Endothelial cell of hepatic sinusoid (primary cell): Measurements from ENCODE around the gene CPA4.

ENCODE experiments used
- in situ Hi-C: cut with HindIII; loops from 2 replicates; pipeline ENCODE4 v1.10.0; 2017; ENCODE audit warnings: low sequenced_read_pairs

The CPA4 gene

DNA sequence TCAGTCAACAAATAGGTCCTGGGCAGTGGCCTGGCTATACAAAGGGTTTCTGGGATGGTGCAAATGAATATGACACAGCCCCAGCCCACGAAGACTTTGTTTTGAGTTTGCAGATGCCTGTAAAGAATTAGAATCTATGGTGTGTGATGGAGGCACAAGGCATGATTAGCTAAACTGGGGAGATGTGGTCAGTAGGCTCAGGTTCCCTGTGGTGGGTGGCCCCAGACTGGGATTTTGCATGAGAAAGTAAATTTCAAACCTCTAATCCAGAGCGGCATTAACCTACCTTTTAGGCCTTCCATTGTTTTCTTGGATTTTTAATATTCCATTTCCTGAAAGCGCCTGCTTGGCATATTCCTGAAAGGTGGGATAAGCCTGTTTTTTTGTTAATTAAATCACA is 45.3 kb downstream of the CPA4 start:
- in situ Hi-C loops: no loop called here

DNA sequence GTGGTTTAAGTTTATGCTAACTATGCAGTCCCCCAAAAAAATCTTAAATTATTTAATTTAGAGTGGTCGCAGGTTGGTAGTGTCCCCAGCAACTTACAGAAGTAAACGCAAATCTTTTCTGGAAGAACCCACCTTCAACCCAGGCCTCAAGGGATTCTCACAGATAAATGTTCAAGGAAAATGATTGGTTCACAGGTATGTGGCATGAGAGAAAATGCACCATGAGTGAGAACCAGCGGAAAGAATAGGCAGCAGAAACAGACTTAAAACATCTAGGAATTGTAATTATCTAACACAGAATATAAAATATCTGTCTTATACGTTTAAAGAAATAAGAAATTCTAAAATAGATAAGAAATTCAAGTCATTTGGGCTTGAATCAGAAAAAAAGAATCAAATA is 48.9 kb downstream of the CPA4 start:
- in situ Hi-C loops: no loop called here

DNA sequence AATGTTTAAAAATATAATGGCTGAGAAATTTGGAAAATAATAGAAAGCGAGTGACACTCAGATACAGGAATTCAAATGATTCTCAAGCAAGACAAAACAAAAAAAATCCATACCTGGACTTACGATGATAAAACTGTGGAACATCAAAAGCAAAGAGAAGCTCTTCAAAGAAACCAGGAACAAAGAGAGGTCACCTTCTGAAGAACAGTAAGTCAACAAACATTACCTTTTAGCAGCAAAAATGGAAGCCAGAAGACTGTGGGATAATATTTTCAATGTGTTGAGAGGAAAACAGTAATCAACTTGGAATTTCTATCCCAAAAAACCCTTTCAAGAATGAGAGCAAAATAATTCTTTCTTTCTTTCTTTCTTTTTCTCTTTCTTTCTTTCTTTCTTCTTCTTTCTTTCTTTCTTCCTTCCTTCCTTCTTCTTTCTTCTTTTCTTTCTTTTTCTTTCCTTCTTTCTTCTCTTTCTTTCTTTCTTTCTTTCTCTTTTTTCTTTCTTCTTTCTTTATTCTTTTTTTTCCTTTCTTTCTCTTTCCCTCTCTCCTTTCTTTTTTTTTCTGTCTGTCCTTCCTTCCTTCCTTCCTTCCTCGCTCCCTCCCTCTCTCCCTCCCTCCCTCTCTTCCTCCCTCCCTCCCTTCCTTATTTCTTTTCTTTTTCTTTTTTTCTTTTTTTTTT is 49.9 kb downstream of the CPA4 start:
- in situ Hi-C loops: no loop called here

DNA sequence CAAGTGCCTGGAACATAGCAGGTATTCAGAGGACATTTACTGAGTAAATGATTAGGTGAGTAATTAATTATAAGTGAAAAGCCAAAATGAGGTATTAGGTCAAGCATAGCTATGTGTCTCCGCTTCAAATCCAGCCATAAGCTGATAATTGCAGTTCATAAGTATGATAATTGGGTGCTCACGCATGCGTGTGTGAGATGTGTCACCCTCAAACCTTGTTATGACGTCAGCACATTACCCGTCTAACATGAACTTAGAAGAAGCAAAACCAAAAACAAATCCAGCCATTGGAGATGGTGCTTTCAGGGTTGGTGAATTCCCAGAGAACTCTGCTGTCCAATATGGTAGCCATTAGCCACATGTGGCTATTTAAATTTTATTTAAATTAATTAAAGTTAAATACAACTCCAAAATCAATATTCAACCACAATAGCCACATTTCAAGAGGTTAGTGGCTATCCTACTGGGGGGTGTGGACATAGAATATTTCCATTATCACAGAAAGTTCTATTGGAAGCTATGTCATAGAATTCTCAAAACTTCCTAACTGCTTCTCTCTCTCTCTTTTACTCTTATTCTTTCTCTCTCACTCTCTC is 51.4 kb downstream of the CPA4 start, which contains the start of gene CPA5:
CPA5 (plus strand) TSS at position 546 of the 596 bp plus-strand sequence. CDS start 1,670 bp downstream, outside the sequence.
- in situ Hi-C loops: no loop called here

DNA sequence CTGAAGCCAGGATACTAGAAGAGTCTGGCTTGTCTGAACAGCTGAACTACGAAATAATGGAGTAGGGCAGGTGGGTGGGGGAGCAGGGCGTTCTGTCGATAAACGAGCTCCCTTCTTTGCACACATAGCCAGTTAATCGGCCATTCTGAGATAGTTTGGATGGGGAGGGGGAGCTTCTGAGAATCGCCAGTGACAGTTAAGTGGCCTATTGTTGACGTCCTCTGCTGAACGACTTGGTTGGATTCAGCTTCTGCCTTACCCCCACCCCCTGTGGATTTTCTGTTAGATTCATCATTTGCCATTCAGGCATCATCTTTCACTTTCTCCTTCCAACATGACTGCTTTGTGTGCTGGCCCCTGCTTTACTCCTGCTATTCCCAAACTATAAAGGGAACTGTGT is 52.2 kb downstream of the CPA4 start:
- in situ Hi-C loops: no loop called here

DNA sequence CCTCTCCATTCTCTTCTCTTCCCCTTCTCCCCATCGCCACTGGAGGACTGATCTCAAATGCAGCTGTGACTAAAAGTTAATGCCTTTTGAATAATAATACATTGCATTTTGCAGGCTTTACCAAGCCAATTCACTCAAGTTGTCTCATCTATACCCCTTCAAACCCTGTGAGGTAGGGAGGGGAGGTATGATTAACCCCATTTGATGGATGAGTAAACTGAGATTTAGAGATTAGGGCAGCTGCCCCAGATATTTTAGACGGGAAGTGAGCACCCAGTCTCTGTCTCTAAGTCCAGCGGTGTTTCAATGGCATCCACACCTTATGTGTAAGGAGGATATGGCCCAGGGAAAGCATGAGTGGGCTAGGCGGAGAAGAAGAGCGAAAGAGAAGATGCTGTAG is 52.8 kb downstream of the CPA4 start:
- in situ Hi-C loops: no loop called here

DNA sequence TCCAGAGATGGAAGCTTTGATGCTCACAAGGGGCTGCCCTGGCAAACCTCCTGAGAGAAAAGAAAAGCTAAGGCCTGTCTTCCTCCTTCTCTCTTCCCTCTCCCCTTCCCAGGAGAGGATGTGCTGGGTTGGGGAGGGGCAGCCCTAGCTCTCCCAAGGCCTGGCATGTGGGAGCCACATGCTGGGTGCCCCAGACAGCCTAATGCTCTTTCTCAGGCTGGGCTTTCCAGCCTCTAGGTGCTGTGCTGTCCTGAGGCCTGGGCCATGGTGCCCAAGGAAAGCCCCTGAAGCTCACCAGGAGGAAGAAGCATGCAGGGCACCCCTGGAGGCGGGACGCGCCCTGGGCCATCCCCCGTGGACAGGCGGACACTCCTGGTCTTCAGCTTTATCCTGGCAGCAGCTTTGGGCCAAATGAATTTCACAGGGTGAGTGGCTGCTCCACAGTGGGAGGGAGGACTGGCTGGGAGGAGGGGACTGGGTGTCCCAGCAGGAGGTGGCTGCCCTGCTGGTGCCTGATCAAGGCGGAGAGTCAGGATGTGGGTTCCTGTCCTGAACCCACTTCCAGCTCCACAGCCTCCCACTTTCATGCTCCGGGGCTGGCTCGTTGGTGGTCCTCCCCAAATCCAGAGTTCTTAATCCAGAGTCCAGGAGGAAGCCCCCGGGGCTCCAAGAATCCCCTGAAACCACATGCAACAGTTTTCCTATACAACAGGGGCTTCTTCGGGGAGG is 53.4 kb downstream of the CPA4 start:
- in situ Hi-C loops: no loop called here

DNA sequence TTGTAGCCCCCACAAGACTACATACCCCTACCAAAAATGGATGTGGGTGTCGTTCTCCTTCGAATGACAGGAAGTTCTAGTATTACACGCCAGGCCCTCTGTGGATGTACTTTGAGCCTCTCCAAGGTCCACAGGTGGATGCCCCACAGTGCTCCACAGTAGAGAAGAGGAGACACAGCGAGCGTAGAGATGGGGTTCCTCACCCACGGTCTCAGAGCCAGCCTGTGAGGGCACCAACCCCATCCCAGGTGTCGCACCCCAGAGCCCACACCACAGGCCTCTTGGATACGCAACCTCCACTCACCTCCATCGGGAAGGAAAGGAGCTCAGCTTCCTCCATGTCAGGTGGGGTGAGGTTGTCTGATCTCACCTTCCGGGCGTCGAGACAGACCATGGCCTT is 54.0 kb downstream of the CPA4 start:
- in situ Hi-C loops: no loop called here

DNA sequence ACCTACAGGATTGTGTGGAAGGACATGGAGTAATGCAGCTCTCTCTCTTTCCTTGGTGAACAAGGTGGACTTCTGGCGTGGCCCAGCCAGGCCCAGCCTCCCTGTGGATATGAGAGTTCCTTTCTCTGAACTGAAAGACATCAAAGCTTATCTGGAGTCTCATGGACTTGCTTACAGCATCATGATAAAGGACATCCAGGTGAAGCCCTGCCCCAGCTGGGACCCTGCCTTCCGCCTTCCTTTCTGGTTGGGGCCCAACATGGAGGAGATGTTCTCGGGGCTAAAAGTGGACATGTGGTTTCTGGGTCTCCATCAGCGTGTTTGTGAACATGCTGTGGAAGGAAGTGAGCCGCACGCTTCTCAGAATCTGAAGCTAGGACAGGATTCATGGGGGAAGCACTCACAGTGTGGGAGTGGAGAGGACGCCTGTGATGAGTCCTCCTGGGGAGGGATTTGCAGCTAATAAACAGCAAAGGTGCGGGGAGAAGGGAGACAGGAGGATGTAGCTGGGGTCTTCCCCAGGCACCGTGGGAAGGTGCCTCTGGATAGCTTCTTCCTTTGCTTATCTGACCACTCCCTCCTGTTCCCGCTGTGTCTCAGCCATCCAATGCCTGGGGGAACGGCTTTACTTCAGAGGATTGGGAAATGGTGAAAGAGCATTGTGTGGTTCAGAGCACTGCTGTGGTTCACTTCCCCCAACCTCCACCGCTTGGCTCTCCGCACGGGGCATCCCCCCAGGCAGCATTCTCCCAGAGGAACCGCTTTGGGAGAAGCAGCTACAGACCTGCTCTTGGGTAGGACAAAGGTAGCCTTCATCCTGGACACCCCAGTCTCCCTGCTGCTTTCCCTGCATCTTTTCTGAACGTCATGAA is 57.2 kb downstream of the CPA4 start:
- in situ Hi-C loops: loop anchor here (5.0 kb wide), 1 partner anchor 92 kb away; the partner anchor contains the start of gene CEP41

DNA sequence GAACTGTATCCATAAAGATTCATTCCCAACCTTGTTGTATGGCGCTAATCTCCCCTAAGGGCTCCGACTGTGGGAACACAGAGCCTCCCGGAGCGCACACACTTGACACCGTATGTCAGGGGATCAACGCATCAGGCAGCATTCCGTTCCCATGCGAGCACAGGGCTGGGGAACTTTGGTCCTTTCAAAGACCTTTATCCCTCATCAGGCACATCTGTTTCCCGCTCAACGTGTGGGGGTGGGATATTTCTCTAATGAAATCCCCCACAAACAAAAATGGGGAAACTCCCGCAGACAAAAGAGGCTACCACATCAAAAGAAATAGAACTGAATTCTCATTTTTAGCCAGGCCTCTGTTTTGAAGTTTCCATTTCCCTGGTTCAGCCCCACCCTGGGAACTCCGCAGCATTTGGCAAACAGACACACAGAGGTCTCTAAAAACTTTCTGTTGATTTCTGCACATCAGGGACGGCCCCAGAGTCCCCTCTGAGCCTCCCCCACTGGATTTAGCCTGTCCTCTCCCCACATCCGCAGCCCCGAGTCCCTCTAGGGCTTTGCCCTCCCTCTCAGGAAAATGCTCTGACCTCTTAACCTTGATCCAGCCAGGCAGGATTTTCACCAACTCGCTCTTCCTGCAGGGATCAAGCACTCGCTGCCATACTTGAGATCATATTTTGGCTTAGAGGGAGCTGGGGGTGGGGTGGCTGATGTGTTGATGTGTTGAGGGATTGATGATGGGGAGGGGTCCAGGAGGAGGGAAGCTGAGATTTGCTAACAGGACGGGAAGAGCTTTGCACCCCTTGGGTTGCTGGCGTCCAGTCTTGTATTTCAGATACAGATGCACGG is 58.2 kb downstream of the CPA4 start:
- in situ Hi-C loops: loop anchor here (5.0 kb wide), 1 partner anchor 91 kb away; the partner anchor contains the start of gene CEP41

DNA sequence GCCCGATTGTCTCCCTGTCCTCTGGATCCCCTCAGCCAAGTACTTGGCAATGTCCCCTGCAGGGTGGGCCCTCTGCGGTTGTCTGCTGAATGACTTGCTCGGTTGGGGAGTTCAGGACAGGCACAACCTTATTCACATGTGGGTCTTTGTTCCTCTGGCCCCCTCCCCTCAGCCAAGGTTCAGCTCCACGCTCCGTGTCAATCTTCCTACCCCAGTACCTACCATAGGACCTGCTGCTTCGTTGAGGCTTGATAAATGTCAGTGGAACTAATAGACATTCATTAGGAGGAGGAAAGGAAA is 58.8 kb downstream of the CPA4 start:
- in situ Hi-C loops: loop anchor here (5.0 kb wide), 1 partner anchor 91 kb away; the partner anchor contains the start of gene CEP41

DNA sequence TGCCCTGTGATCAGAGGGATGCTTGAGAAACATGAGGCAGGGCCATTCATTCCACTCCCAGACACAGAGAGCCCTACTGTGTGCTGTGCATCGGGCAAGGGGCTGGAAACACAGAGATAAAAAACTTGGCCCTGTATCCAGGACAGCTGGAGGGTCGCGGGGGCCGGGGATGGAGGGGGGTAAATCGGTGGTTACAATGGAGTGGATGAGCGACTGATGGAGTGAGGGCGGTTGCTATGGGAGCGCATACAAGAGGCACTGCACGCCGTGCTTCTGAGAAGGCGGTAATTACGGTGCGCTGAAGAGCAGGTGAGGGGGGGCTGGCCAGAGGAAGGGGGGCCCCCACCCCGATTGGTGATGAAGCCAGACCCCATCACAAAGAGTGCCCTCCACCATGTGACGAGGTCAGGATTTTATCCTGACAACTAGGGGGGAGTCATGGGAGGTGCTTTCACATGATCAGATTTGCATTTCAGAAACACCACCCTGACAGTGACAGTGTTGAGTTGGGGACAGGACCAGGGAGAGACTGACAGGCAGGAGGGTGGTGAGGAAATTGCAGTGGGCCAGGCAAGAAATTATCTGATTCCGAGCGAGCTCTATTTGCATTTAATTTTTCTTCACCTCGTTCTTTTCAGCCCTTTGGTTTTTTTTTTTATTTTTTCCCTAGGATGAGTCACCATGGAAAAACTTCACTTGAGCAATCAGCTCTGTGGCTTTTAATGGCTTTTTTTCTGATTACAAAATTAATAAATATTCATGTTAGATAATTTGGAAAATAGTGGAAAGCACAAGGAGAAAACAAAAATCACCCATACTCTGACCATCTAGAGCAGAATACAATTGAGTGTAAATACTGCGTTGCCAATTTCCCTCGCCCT is 59.5 kb downstream of the CPA4 start:
- in situ Hi-C loops: loop anchor here (5.0 kb wide), 1 partner anchor 90 kb away; the partner anchor contains the start of gene CEP41

DNA sequence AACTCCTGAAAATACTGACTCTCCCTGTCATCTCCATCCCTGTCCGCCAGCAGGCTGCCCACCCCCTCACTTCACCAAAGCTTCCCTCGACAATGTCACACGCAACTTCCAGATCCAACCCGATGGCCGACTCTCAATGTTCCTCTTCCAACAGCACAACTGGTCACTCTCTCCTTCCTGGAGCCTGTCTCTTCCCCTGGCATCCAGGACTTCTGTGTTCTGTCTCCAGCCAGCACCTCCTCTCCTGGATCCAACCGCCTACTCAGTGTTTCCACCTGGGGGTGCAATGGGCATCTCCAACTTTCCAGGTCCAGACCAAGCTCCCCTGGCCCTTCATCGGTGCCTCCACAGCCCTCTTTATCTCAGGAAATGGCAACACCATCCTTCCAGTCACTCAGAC is 60.2 kb downstream of the CPA4 start:
- in situ Hi-C loops: loop anchor here (5.0 kb wide), 1 partner anchor 89 kb away; the partner anchor contains the start of gene CEP41

DNA sequence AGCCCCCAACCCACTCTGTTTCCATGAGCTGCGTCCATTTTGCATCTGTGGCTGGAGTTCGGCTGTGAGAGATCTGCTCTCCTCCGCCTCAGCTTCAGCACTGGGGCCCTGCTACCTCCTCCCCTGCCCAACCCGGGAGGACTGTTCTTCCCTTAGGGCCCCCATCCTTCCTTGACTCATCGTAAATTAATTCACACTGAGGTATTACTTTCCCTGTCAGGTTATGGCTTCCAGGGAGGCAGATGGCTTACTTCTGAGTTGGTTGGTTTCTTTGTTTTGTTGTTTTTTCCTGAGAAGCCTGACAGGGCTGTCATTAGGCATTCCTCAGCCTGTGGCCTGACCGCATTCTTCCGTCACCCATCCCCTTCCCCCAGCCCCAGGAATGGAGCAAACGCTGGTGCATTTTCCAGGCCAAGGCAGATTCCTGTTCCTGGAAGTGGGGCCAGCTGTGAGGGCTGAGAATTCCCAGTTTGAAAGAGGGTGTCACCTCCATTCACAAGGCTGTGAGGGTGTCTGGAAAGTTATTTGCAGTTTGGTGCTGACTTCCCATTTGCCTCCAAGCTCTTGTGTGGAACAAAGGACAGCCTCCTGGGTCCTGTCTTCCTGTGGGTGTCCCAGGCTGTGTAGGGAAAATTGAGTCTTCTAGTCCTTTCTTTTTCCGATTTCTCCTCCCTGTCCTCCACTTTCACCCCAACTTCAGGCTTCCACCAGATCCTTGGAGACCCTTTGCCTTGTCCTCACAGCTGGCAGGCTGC is 63.3 kb downstream of the CPA4 start:
- in situ Hi-C loops: no loop called here

DNA sequence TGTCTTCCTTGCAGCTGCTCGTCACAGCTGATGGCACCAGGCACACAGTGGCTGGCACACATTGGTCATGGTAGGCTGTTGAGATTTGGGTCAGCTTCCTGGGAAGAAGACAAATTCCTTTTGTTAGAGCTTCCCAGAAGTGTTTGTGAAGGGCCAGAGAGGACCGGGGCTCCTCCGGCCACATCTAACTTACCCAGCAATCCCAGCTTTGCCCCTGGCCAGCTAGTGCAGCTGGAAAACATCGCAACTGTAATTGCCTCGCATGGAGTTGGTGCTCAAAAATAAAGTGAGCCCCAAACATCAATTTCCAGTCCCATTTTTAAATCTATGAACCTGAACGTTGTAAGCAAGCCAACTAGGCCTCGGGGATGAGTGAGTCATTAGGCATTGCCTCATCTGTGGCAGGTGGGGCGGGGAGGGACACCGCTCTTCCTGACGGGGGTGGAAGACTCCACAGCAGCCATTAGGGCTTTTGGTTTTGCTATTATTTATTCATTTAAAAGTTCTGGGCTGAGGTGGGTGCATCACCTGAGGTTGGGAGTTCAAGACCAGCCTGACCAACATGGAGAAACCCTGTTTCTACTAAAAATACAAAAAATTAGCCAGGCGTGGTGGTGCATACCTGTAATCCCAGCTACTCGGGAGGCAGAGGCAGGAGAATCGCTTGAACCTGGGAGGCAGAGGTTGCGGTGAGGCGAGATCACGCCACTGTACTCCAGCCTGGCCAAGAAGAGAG is 64.1 kb downstream of the CPA4 start:
- in situ Hi-C loops: no loop called here

DNA sequence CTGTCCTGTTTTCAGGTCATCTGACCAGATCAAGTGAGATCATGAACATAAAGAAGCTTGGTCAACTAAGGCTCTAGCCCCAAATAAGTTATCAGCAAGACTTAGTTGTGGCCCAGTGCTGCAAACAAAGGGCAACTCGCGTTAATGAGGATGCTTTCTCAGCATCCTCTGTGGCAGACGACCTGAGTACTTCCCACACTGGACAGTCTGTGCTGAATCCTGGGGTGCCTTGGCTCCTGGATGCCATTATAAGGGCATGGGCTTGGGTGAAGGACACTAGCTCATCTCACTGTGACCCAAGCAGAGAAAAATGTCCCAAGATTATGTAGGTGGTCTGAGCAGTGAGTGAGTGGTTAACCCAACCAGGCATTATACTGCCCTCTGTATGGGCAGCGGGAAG is 65.5 kb downstream of the CPA4 start:
- in situ Hi-C loops: no loop called here

DNA sequence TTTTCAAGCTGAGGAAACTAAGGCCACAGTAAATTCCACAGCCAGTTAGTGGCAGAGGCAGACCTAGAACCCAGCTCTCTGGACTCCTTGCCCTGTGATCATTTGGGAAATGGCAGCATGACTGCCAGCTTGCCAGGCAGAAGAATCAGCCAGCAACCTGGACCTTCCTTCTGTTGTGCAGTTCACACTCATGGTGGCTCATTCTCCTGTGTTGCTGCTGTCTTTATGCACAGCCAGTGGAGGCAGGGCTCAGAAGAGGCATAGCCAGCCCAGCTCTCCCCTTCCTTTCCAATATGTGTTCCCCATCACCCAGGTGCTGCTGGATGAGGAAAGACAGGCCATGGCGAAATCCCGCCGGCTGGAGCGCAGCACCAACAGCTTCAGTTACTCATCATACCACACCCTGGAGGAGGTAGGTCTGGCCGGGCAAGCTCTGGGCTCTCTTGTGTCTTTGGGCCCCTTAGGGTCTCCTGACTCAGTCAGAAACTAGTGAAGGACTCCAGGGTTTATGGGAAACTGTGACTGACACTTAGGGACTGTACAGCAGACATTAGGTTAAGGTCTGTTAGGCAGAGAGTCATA is 66.4 kb downstream of the CPA4 start:
- in situ Hi-C loops: no loop called here
